ENCODE data around the gene FLRT2. TPM values are rescaled to one million over a fixed set of nuclear protein-coding genes. Genes with fewer than 3 reads are reported as not detected.

The FLRT2 gene
- total RNA-seq, 2 donors from 2014 or later, result 6.8 to 59.1 TPM

GRCh38 chr14:85601246-85601645 is 71.3 kb downstream of the FLRT2 start:
- H3K4me1 ChIP-seq (replicated peaks), result no peaks in the 10 kb centered on the region
- TF ChIP-seq POLR2AphosphoS5 (IDR thresholded peaks at IDR 0.05) (no peak), CTCF (IDR thresholded peaks at IDR 0.05) (no peak), POLR2A (IDR thresholded peaks at IDR 0.05) (no peak)
- no peak overlapping the region for H3K4me3 ChIP-seq
- no peak for DNase-seq (ENCODE audit: low spot score)
- H3K27me3 ChIP-seq (replicated peaks; ENCODE audit: insufficient read depth), result no peaks in the 10 kb centered on the region
- intact Hi-C loops (cut with DNase I), result no loop called here
- 78% methylated on average over 1 of the region's 1 CpG for WGBS
- no peaks in the 10 kb centered on the region for H3K36me3 ChIP-seq
- no peak overlapping the region for H3K27ac ChIP-seq
- H3K9me3 ChIP-seq, result no peaks in the 10 kb centered on the region

GRCh38 chr14:85601690-85602089 is 71.7 kb downstream of the FLRT2 start:
- intact Hi-C loops (cut with DNase I), result no loop called here
- no peaks in the 10 kb centered on the region for H3K27me3 ChIP-seq (replicated peaks; ENCODE audit: insufficient read depth)
- no peaks in the 10 kb centered on the region for H3K36me3 ChIP-seq
- H3K27ac ChIP-seq, result no peak overlapping the region
- no peak for DNase-seq (ENCODE audit: low spot score)
- no peak overlapping the region for H3K4me3 ChIP-seq
- WGBS, result 100% methylated on average over 1 of the region's 1 CpG
- no peak for TF ChIP-seq CTCF (IDR thresholded peaks at IDR 0.05)
- TF ChIP-seq POLR2A (IDR thresholded peaks at IDR 0.05), result no peak
- no peak for TF ChIP-seq POLR2AphosphoS5 (IDR thresholded peaks at IDR 0.05)
- no peaks in the 10 kb centered on the region for H3K4me1 ChIP-seq (replicated peaks)
- H3K9me3 ChIP-seq, result no peaks in the 10 kb centered on the region

DNA sequence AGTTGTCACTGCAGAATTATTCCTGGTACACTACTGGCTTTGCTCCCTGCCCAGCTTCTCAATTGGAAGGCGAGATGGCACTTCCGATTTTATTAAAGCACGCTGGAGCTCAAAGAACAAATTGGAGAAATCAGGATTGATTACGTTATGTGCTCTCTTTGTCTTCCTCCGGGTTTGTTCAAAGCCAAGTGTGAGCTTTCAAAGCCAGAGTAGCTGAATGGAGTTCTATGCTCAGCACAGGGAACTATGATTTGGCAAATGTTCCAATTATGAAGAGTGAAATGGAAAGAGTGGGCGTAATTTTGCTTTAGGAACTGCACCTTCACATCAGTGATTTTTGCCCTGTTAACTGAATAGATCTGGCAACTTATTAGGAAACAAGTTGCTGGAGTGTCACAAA is 72.4 kb downstream of the FLRT2 start:
- Histone ChIP-seq H3K27ac (no peak overlapping the region), H3K4me3 (no peak overlapping the region), H3K27me3 (replicated peaks; ENCODE audit: insufficient read depth) (no peaks in the 10 kb centered on the region), H3K4me1 (replicated peaks) (no peaks in the 10 kb centered on the region), H3K9me3 (no peaks in the 10 kb centered on the region), H3K36me3 (no peaks in the 10 kb centered on the region)
- WGBS, result 79% methylated on average over 6 of the region's 6 CpGs
- DNase-seq (ENCODE audit: low spot score), result no peak
- TF ChIP-seq CTCF (IDR thresholded peaks at IDR 0.05) (no peak), POLR2AphosphoS5 (IDR thresholded peaks at IDR 0.05) (no peak)
- intact Hi-C loops (cut with DNase I), result no loop called here

DNA sequence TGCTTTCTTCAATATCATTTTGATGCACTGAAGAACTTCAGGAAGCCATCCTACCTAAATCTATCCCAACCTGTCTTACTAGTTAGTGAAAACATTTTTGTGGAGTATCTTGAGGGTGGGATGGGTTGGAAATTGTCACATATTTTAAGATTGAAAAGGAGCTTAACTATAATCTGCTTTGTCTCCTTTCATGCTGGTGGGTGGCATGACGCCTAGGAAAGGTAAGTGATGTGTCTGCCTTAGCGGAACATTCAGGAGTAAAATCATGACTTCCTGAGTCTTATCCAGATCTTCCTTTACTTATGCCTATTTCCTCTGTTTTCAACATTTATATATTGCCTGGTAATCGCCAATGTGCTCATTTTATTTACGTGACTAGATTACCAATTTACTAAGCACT is 74.1 kb downstream of the FLRT2 start:
- Histone ChIP-seq H3K4me3 (no peak overlapping the region), H3K27me3 (replicated peaks; ENCODE audit: insufficient read depth) (no peaks in the 10 kb centered on the region), H3K9me3 (no peaks in the 10 kb centered on the region), H3K36me3 (no peaks in the 10 kb centered on the region), H3K4me1 (replicated peaks) (no peaks in the 10 kb centered on the region), H3K27ac (no peak overlapping the region)
- 95% methylated on average over 4 of the region's 4 CpGs for WGBS
- intact Hi-C loops (cut with DNase I), result no loop called here
- TF ChIP-seq POLR2A (IDR thresholded peaks at IDR 0.05) (no peak), POLR2AphosphoS5 (IDR thresholded peaks at IDR 0.05) (no peak), CTCF (IDR thresholded peaks at IDR 0.05) (no peak)
- DNase-seq (ENCODE audit: low spot score), result no peak

- intact Hi-C loops (cut with DNase I), result no loop called here
- Histone ChIP-seq H3K27me3 (replicated peaks; ENCODE audit: insufficient read depth) (no peaks in the 10 kb centered on the region), H3K27ac (no peak overlapping the region), H3K4me3 (no peak overlapping the region), H3K9me3 (no peaks in the 10 kb centered on the region), H3K4me1 (replicated peaks) (no peaks in the 10 kb centered on the region), H3K36me3 (no peaks in the 10 kb centered on the region)
- DNase-seq (ENCODE audit: low spot score), result no peak
- 40% methylated on average over 2 of the region's 2 CpGs for WGBS
- TF ChIP-seq POLR2A (IDR thresholded peaks at IDR 0.05), result no peak
- no peak for TF ChIP-seq POLR2AphosphoS5 (IDR thresholded peaks at IDR 0.05)
- TF ChIP-seq CTCF (IDR thresholded peaks at IDR 0.05), result no peak
Observed at GRCh38 chr14:85604714-85605113, 74.8 kb downstream of the FLRT2 start.
